Esophagus squamous epithelium (tissue), 4 donors: ENCODE measurements around the gene COPB2.

Experiments
- CTCF ChIP-seq, 6 experiments: fragments of 450-650 bp in 4 of 6; fragments of 200-600 bp in 2 of 6; sonication (generic) in 2 of 6; IDR thresholded peaks; one replicate each; pipeline ENCODE4 v1.5.1; 2016 to 2019; ENCODE audit warnings: antibody characterized with exemption in 6 of 6, mild to moderate bottlenecking in 4 of 6, moderate library complexity in 4 of 6
- POLR2A ChIP-seq, 4 donors: fragments of 450-650 bp; IDR thresholded peaks; one replicate each; pipeline ENCODE4 v1.6.1; 2017; ENCODE audit warnings: antibody characterized with exemption in 4 of 4, mild to moderate bottlenecking in 4 of 4, moderate library complexity in 3 of 4

DNA sequence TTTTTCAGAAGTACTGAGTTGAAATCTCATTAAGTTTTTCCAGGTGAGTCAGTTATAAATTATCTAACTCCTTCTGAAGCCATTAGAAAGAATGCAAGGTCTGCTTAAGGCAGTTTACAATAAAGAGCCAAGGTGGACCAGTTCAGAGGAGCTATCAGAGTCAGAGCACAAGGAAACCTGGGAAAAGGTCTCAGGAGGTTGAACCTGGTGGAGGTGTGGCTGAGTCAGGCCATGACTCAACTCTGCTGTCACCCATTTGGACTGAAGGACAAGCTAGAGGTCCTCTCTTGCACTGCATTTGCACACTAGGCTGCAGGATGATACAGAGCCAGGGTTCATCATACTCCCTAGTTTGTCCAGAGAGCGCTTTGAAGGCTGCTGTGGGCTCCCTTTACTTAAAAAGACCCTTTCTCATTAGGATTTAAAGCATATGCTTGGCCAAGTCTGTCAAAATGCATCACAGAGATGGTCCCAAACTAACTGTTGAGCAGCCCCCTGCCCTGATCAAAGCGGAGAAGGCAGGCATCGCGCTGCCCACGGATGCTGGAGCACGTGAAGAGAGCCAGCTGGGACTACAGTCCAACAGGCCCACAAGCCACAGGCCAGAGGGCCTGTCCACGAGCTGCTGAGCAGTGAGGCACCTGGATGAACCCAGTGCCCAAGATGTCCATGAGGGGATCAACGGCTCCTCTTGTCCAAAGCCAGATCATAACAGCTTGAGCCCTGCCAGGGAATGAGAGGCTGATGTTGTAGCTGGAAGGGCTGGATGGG lies 71.6 kb downstream of the COPB2 start:
- TF ChIP-seq POLR2A (IDR thresholded peaks at IDR 0.05) (no peak), CTCF (IDR thresholded peaks at IDR 0.05) (no peak)
